GM23338 (cell line): Measurements from ENCODE around the gene WDHD1. TPM values are rescaled to one million over a fixed set of nuclear protein-coding genes. Genes with fewer than 3 reads are reported as not detected.

Experiments
- ATAC-seq: fragments of 200-7000 bp; cut with Tn5 transposase; 3 replicates; pipeline ENCODE4 v1.9.1; 2020
- DNase-seq: peaks from one replicate; pipeline ENCODE4 v3.0.0-alpha.2; 2015; ENCODE audit warnings: low spot score
- H2AFZ ChIP-seq: fragments of 200-600 bp; sonication (generic); 2 replicates; pipeline ENCODE4 v1.8.0; 2016; ENCODE audit warnings: antibody characterized with exemption, mild to moderate bottlenecking, moderate library complexity
- H3F3A ChIP-seq: fragments of 200-600 bp; sonication (generic); replicated peaks from 2 replicates; pipeline ENCODE4 v1.8.0; 2017; ENCODE audit warnings: antibody characterized with exemption, mixed run types, low read depth
- H3K27ac ChIP-seq: fragments of 200-600 bp; sonication (generic); 2 replicates; pipeline ENCODE4 v1.6.1; 2016; ENCODE audit warnings: low read depth
- H3K27me3 ChIP-seq: fragments of 200-600 bp; sonication (generic); 2 replicates; pipeline ENCODE4 v1.8.0; 2016; ENCODE audit warnings: mild to moderate bottlenecking, mixed run types, moderate library complexity; ENCODE audit not compliant: insufficient read depth
- H3K36me3 ChIP-seq: fragments of 200-600 bp; sonication (generic); 2 replicates; pipeline ENCODE4 v1.8.0; 2016; ENCODE audit warnings: mild to moderate bottlenecking; ENCODE audit not compliant: insufficient read depth
- H3K4me1 ChIP-seq: fragments of 200-600 bp; sonication (generic); 2 replicates; pipeline ENCODE4 v1.8.0; 2016; ENCODE audit warnings: mild to moderate bottlenecking, moderate library complexity; ENCODE audit not compliant: insufficient read depth
- H3K4me2 ChIP-seq: fragments of 200-600 bp; sonication (generic); 2 replicates; pipeline ENCODE4 v1.7.1; 2017; ENCODE audit warnings: mixed run types
- H3K4me3 ChIP-seq: fragments of 200-600 bp; sonication (generic); 2 replicates; pipeline ENCODE4 v1.6.1; 2016; ENCODE audit warnings: mixed run types
- H3K79me2 ChIP-seq: fragments of 200-600 bp; sonication (generic); replicated peaks from 2 replicates; pipeline ENCODE4 v1.8.0; 2017; ENCODE audit warnings: mild to moderate bottlenecking; ENCODE audit not compliant: insufficient read depth
- H3K9me2 ChIP-seq: fragments of 200-600 bp; sonication (generic); 2 replicates; pipeline ENCODE4 v1.8.0; 2017; ENCODE audit not compliant: insufficient read depth
- H4K20me1 ChIP-seq: fragments of 200-600 bp; sonication (generic); replicated peaks from 2 replicates; pipeline ENCODE4 v1.8.0; 2017; ENCODE audit warnings: mild to moderate bottlenecking; ENCODE audit not compliant: insufficient read depth
- H3K27ac Mint-ChIP-seq: 2 replicates; pipeline ENCODE4 v1.8.0; 2020; ENCODE audit warnings: inconsistent platforms, mild to moderate bottlenecking, moderate library complexity, mixed read lengths
- H3K27me3 Mint-ChIP-seq: 3 replicates; pipeline ENCODE4 v1.8.0; 2022; ENCODE audit warnings: low read depth, mild to moderate bottlenecking, moderate library complexity, mixed read lengths, inconsistent platforms; ENCODE audit not compliant: insufficient read depth, poor library complexity
- H3K36me3 Mint-ChIP-seq: 3 replicates; pipeline ENCODE4 v1.8.0; 2021; ENCODE audit warnings: low read depth, mild to moderate bottlenecking, inconsistent platforms, moderate library complexity, mixed read lengths
- H3K4me1 Mint-ChIP-seq: 3 replicates; pipeline ENCODE4 v1.8.0; 2020; ENCODE audit warnings: mild to moderate bottlenecking, inconsistent platforms, mixed read lengths
- H3K4me3 Mint-ChIP-seq: 3 replicates; pipeline ENCODE4 v1.8.0; 2021; ENCODE audit warnings: moderate library complexity, mild to moderate bottlenecking, inconsistent platforms, mixed read lengths
- H3K9me3 Mint-ChIP-seq: 3 replicates; pipeline ENCODE4 v1.8.0; 2020; ENCODE audit warnings: moderate library complexity, mild to moderate bottlenecking, inconsistent platforms, mixed read lengths
- CREB1 ChIP-seq: fragments of 250-450 bp; sonication (Bioruptor Pico); IDR thresholded peaks from 2 replicates; pipeline ENCODE4 v1.5.0; 2020; ENCODE audit warnings: low read depth, mild to moderate bottlenecking, moderate library complexity
- JUNB ChIP-seq: IDR thresholded peaks from one replicate; pipeline ENCODE4 v1.6.1; 2016; ENCODE audit warnings: antibody characterized with exemption; ENCODE audit not compliant: unreplicated experiment
- NANOG ChIP-seq: IDR thresholded peaks from 2 replicates; pipeline ENCODE4 v1.6.1; 2016; ENCODE audit warnings: antibody characterized with exemption, borderline replicate concordance
- ZNF114 ChIP-seq: fragments of 250-450 bp; sonication (Bioruptor Pico); IDR thresholded peaks from 2 replicates; pipeline ENCODE4 v1.5.0; 2020; ENCODE audit warnings: mild to moderate bottlenecking, moderate library complexity
- polyA plus RNA-seq: library from polyadenylated mRNA; unstranded; fragments of >200 nt; fragmentation: Nextera tagmentation; extraction: Ambion mirVana; gene quantifications from 2 replicates; pipeline ENCODE4 v1.2.1, GENCODE V29; 2016
- total RNA-seq: library from RNA; depleted of rRNA; stranded (reverse); fragments of >200 nt; shearing (Covaris generic); gene quantifications from 2 replicates; pipeline ENCODE4 v1.2.3, GENCODE V29; 2014
- TF ChIP-seq, protein P1 (sequence below): IDR thresholded peaks from one replicate; pipeline ENCODE4 v1.6.1; 2018; ENCODE audit warnings: antibody characterized with exemption; ENCODE audit not compliant: unreplicated experiment
- TF ChIP-seq, protein P2 (sequence below), 2 experiments: fragments of 200-600 bp in 1 of 2; sonication (generic) in 1 of 2; conservative IDR thresholded peaks; 2 replicates each; pipeline versions ENCODE4 v1.5.1 to v1.6.1; 2016 to 2017; ENCODE audit warnings: antibody characterized with exemption in 2 of 2, low read depth in 2 of 2, mild to moderate bottlenecking in 2 of 2, moderate library complexity in 1 of 2

WDHD1 gene
- total and polyA plus RNA-seq, 2 experiments from 2014 or later = 48.8 to 65.4 TPM

DNA sequence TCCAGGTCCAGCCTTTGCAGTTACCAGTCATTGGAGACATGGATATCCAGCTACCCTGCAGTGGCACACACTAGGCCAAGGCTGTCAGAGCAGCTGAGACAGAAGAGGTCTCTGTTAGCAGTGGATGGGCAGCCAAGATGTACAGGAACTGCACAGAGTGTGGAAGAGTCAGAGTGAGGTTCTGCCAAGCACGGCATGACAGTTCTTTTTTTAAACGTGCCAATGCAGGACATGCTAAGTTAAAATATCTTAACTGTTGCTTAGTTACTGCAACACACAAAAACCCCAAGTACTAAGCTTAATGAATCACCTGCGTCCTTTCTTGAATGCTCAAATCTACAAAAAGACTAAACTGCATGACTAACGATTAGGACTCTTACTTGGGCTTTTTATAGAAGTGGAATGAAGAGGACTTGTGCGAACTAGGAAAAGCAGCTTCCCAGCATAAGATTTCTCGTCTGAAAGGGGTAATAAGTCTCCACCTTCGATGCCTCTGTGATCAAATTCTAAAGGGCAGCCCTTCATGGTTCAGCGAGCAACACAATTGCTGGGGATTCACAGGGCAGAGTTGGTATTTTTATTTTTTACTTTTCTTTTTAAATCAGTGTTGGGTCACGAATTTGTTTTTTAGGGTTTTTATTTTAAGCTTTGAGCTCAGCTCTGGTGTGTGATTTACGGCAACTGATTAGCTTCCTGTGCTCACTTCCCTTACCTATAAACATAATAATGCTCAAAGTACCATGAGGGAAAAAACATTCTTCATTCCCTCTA, 45.2 kb upstream of the WDHD1 start (continued):
- TF ChIP-seq, protein P1, sequence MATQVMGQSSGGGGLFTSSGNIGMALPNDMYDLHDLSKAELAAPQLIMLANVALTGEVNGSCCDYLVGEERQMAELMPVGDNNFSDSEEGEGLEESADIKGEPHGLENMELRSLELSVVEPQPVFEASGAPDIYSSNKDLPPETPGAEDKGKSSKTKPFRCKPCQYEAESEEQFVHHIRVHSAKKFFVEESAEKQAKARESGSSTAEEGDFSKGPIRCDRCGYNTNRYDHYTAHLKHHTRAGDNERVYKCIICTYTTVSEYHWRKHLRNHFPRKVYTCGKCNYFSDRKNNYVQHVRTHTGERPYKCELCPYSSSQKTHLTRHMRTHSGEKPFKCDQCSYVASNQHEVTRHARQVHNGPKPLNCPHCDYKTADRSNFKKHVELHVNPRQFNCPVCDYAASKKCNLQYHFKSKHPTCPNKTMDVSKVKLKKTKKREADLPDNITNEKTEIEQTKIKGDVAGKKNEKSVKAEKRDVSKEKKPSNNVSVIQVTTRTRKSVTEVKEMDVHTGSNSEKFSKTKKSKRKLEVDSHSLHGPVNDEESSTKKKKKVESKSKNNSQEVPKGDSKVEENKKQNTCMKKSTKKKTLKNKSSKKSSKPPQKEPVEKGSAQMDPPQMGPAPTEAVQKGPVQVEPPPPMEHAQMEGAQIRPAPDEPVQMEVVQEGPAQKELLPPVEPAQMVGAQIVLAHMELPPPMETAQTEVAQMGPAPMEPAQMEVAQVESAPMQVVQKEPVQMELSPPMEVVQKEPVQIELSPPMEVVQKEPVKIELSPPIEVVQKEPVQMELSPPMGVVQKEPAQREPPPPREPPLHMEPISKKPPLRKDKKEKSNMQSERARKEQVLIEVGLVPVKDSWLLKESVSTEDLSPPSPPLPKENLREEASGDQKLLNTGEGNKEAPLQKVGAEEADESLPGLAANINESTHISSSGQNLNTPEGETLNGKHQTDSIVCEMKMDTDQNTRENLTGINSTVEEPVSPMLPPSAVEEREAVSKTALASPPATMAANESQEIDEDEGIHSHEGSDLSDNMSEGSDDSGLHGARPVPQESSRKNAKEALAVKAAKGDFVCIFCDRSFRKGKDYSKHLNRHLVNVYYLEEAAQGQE = no peak
- TF ChIP-seq CREB1 (CRISPR knock-in tag) (no peak), ZNF114 (CRISPR knock-in tag) (no peak)

DNA sequence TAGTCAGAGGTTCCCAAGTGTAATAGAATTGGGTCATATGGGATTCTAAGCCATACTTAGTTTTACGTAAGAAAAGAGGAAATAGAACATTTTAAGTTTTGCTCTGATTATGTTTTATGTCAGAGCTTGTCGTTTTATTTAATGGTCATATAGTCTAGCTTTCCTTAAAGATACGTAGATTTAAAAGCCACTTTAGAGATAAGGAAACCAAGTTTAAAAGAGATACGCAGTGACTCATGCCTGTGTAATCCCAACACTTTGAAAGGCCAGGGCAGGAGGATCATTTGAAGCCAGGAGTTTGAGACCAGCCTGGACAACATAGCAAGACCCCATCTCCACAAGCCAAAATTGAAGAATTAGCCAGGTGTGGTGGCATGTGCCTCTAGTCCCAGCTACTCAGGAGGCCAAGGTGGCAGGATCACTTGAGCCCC, 44.1 kb upstream of the WDHD1 start:
- ATAC-seq (no peak), DNase-seq (no peak)
- Histone ChIP-seq H3K27ac (no peak overlapping the region), H3K27me3 (no peaks in the 10 kb centered on the region), H3K4me3 (no peak overlapping the region), H4K20me1 (no peaks in the 10 kb centered on the region), H3F3A (no peaks in the 10 kb centered on the region), H2AFZ (no peak overlapping the region), H3K9me2 (no peaks in the 10 kb centered on the region), H3K36me3 (no peaks in the 10 kb centered on the region), H3K79me2 (no peaks in the 10 kb centered on the region), H3K4me1 (peaks cover 7% of the 10 kb centered on the region; the same call in 1 of the 2 replicates), H3K4me2 (no peak overlapping the region)
- Mint-ChIP-seq H3K4me3 (no peak overlapping the region), H3K9me3 (no peaks in the 10 kb centered on the region), H3K4me1 (peaks cover 16% of the 10 kb centered on the region), H3K27me3 (peaks cover 8% of the 10 kb centered on the region), H3K36me3 (peaks cover 8% of the 10 kb centered on the region), H3K27ac (no peak overlapping the region)
- no peak for TF ChIP-seq JUNB
- TF ChIP-seq, protein P2, sequence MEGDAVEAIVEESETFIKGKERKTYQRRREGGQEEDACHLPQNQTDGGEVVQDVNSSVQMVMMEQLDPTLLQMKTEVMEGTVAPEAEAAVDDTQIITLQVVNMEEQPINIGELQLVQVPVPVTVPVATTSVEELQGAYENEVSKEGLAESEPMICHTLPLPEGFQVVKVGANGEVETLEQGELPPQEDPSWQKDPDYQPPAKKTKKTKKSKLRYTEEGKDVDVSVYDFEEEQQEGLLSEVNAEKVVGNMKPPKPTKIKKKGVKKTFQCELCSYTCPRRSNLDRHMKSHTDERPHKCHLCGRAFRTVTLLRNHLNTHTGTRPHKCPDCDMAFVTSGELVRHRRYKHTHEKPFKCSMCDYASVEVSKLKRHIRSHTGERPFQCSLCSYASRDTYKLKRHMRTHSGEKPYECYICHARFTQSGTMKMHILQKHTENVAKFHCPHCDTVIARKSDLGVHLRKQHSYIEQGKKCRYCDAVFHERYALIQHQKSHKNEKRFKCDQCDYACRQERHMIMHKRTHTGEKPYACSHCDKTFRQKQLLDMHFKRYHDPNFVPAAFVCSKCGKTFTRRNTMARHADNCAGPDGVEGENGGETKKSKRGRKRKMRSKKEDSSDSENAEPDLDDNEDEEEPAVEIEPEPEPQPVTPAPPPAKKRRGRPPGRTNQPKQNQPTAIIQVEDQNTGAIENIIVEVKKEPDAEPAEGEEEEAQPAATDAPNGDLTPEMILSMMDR (conservative IDR thresholded peaks at IDR 0.05; ENCODE audit: low read depth in 2 of 2) = no peak

DNA sequence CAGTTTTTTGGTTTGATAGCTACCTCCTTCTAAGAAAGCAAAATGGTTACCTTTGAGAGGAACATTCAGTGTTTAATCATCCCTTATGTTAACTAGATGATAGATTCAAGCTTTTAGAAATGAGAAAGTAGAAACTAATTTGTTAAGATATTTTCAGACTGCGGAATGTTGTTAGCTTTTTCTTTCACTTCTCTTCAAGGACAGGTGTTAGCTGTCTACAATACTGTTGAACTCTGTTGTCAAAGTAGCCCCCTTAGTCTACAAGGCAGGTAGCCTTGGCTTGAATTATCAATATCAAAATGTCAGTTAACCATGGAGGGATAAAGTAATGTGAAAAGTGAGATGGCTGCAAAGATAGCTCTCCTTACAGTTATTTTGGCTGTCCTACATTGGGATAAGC, 39.3 kb upstream of the WDHD1 start:
- Mint-ChIP-seq H3K9me3 (no peaks in the 10 kb centered on the region), H3K4me3 (no peak overlapping the region), H3K27me3 (peaks cover 4% of the 10 kb centered on the region), H3K4me1 (no peaks in the 10 kb centered on the region), H3K36me3 (peaks cover 47% of the 10 kb centered on the region), H3K27ac (no peak overlapping the region)
- Histone ChIP-seq H2AFZ (no peak overlapping the region), H3K4me3 (no peak overlapping the region), H3K9me2 (no peaks in the 10 kb centered on the region), H3K36me3 (peaks cover 25% of the 10 kb centered on the region), H3K79me2 (peaks cover 19% of the 10 kb centered on the region), H4K20me1 (peaks cover 8% of the 10 kb centered on the region), H3K27me3 (no peaks in the 10 kb centered on the region), H3K4me1 (no peaks in the 10 kb centered on the region), H3K4me2 (no peak overlapping the region), H3K27ac (no peak overlapping the region), H3F3A (no peaks in the 10 kb centered on the region)
- ATAC-seq (no peak), DNase-seq (no peak)
- TF ChIP-seq, protein P1 = no peak
- TF ChIP-seq NANOG = no peak
